Measurements from ENCODE around the gene SPATA3. TPM values are rescaled to one million over a fixed set of nuclear protein-coding genes. Genes with fewer than 3 reads are reported as not detected.

The SPATA3 gene
- total and polyA plus RNA-seq, 2 of the 13 experiments (the other 11 are each of a cell fraction or from before 2014, with no cell fraction given): not detected

- no TSS peak for BruUV-seq (replicated peaks)
- no peaks in the 10 kb centered on the region for H3K36me3 ChIP-seq (replicated peaks in 1 of 2; ENCODE audit: control insufficient read depth in 1 of 2, insufficient read depth in 2 of 2, low read length in 2 of 2)
- ChIA-PET POLR2A (no interaction called here), CTCF (ENCODE audit: low intra/inter-chr PET ratio, low total read pairs) (no interaction called here)
- H3K4me3 ChIP-seq (replicated peaks in 1 of 3; ENCODE audit: insufficient read depth in 1 of 3, low read depth in 2 of 3, low read length in 3 of 3): peak overlapping the region in 1 of 3 experiments; percentile 13; a peak in 1 of 6 replicates
- no peak overlapping the region for H3K9ac ChIP-seq (ENCODE audit: insufficient read depth, low read depth, low read length)
- H3K4me2 ChIP-seq (ENCODE audit: low read depth, low read length): peak overlapping the region; percentile 9
- intact Hi-C loops (cut with micrococcal nuclease; ENCODE audit: unreplicated experiment): loop anchor here (10.0 kb wide), 1 partner anchor 463 kb away; no protein-coding TSS in a partner anchor
- H3K9me3 ChIP-seq (ENCODE audit: low read length): no peaks in the 10 kb centered on the region
- ATAC-seq (no peak), FAIRE-seq (no peak), DNase-seq (ENCODE audit: low spot score) (no peak)
- H3K27ac ChIP-seq (ENCODE audit: extremely low read length, insufficient read depth, low read length): no peak overlapping the region
- no peaks in the 10 kb centered on the region for H3K79me2 ChIP-seq (ENCODE audit: insufficient read depth, low read length)
- 0 out of 2 replicates have a peak, but pooled peaks cover 6% of the 10 kb centered on the region for H3K4me1 ChIP-seq (ENCODE audit: insufficient read depth, low read length)
- no peak for TF ChIP-seq HOXA5 (CRISPR knock-in tag; IDR thresholded peaks at IDR 0.05)
- no peak for TF ChIP-seq ZNF124 (CRISPR knock-in tag; IDR thresholded peaks at IDR 0.05)
- TF ChIP-seq SRY (CRISPR knock-in tag; IDR thresholded peaks at IDR 0.05): no peak
- TF ChIP-seq ARID4A (CRISPR knock-in tag; IDR thresholded peaks at IDR 0.05; ENCODE audit: borderline replicate concordance): no peak
- no peak for TF ChIP-seq ZSCAN22 (CRISPR knock-in tag; IDR thresholded peaks at IDR 0.05)
- TF ChIP-seq ZNF639 (CRISPR knock-in tag; conservative IDR thresholded peaks at IDR 0.05): no peak
- in situ Hi-C loops (cut with HindIII; ENCODE audit: extremely low pct_ligation_motif_present, low pct_unique_long_range_greater_than_20kb): no loop called here
- peaks cover 5 to 57% of the 10 kb centered on the region in 2 experiments; a peak in 4 of 5 replicates for H3K27me3 ChIP-seq (ENCODE audit: control insufficient read depth in 1 of 2, insufficient read depth in 2 of 2, low read length in 2 of 2)
- H2AFZ ChIP-seq (ENCODE audit: low read length): no peak overlapping the region
- H4K20me1 ChIP-seq (ENCODE audit: insufficient read depth, low read length): no peaks in the 10 kb centered on the region
Measured at GRCh38 chr2:230957756-230958391, 38.0 kb upstream of the SPATA3 start.
